GM12892 (cell line): ENCODE data around the gene PLEKHG7.
"Not testable (repeated sequence)": the region's sequence is repeated elsewhere in the genome, so short reads cannot be mapped to it uniquely, and the experiment has no call there.

Experiments used
- DNase-seq: peaks from one replicate; pipeline ENCODE4 v3.0.0; 2011; ENCODE audit not compliant: insufficient read length
- FAIRE-seq: peaks from 2 replicates; lab custom pipeline; 2011; peaks lifted over from hg19 to GRCh38; lab: Jason Lieb, UNC
- POLR2A ChIP-seq: IDR thresholded peaks from 2 replicates; pipeline ENCODE4 v1.6.1; 2011; ENCODE audit warnings: low read depth, low read length, control low read depth
- POLR2AphosphoS5 ChIP-seq: IDR thresholded peaks from 2 replicates; pipeline ENCODE4 v1.6.1; 2011; ENCODE audit warnings: low read depth, low read length, control low read depth
- TAF1 ChIP-seq: IDR thresholded peaks from 2 replicates; pipeline ENCODE4 v1.6.1; 2011; ENCODE audit warnings: low read depth, mild to moderate bottlenecking, control low read depth, low read length, borderline replicate concordance

PLEKHG7 gene

DNA sequence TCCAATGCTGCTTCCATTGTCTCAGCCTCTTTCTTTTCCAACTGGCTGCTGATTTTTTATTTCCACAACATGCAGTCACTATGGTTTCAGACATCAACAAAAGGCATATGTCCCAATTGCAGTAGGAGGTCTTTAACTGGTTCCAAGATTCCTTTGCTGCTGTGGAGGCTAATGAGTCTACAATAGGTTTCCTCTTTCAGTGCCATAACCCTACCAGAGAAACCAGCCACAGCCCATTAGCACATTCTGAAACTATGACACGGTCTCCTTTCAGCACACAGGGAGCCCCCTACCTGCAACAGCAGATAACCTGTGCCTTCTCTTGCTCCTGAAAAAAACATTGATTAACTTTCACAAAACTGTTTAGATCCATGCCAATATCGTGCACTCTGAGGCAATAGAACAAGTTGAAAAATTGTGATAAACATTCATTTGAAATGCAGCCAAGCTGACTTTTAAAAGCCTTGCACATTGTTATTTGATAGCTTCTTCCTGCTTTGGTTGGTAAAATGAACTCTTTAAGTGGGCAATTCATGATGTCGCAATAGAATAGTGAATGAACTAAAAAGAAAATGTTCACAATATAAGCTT is 32.4 kb downstream of the PLEKHG7 start:
- TF ChIP-seq POLR2A (no peak), POLR2AphosphoS5 (no peak), TAF1 (no peak)
- FAIRE-seq (no peak), DNase-seq (no peak)

DNA sequence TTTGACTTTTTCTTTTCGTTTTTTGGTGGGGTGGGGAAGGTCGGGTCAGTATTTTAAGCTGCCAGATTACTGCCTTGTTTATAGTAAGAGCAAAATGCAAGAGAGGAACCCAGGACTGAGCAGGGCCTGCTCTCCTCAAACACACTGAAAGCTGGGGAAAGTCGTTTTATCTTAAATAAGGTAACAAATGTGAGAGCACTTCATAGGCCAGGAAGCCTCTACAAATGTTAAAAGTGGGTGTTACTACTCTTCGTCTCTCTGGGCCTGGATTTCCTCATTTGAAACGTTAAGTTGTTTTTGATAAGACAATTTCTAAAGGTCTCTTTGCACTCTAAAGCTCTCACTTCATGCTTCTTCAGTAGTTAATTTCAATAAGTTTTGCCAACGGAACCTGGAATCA is 33.8 kb downstream of the PLEKHG7 start:
- TF ChIP-seq TAF1 (no peak), POLR2AphosphoS5 (no peak), POLR2A (no peak)
- DNase-seq (no peak), FAIRE-seq (no peak)

DNA sequence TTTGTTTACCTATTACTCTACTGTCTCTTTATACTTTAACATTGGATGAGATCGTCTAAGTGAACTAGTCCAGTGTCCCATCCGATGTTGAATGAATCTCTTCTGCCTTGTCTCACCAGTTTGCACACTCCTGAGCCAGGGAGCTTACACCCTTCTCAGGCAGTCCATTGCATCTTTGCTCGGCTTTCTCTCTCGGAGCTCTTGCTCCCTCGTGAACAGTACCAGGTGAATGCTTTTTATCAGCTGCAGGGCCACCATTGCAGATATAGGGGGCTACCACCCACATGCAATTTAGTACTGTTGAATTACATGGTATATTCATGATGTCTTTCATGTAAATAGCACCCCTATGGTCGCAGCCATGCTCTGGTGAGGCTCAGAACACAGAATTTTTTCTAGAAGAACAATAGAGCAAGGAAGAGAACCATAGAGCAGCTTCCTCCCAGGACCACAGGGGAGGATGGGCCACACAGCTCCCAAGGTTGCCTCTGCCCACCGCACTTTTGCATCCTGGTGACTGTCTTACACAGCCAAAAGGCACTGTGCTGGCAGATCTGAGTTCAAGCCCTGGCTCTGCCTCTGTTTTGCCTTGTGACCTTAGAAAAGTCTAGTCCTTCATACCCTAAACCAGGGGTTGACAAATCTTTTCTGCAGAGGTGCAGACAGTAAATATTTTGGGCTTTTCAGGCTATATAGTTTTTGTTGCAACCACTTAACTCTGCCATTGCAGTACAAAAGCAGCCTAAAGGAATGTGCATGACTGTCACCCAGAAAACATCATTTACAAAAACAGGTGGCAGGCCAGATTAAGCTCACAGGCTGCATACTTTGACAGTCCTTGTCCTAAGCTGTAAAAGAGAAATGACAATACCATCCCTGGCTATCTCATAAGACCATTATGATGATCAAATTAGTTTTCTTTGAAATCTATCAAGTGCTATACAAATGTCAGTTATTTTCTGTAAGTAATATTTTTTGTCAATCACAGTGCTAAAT is 35.4 kb downstream of the PLEKHG7 start:
- FAIRE-seq (no peak), DNase-seq (no peak)
- TF ChIP-seq POLR2A (no peak), TAF1 (no peak), POLR2AphosphoS5 (no peak)

DNA sequence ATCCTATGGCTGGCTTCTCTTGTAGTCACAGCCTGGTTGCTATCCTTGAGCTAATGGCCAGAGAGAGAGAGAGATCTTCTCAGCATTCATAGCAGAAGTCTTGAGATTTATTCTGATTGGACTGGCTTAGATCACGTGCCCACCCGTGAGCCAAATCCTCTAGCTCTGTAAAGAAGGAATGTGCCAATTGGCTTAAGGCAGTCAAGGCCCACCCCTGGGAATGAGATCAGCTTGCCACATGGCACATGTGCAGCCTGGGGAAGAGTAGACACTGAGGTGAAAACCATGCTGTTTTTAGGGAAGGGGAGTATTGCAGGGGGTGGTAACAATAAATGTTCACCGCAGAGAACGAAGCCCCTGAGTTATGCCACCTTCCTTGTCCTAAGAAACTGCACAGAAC is 36.3 kb downstream of the PLEKHG7 start:
- no peak for FAIRE-seq
- DNase-seq = no peak
- TF ChIP-seq POLR2AphosphoS5 = no peak
- TF ChIP-seq POLR2A = no peak
- TF ChIP-seq TAF1 = no peak

DNA sequence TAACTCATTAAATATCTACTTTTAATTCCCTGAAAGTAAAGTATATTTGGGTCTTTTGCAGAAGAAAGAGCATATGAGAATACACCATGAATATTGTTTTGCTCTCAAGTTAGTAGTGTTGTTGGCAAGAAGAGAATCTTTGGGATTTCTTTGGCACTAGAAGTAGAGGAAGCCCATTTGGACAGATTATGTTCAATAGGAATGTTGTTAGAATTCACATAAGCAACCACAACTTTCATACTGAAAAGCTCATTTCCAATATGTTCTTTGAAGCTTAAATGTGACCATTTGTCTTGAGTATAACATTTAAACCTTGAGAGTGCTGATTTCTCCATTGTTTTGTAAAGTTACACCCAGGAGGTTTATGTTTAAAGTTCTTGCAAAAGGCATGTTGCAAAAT is 37.6 kb downstream of the PLEKHG7 start:
- TF ChIP-seq POLR2A = no peak
- no peak for TF ChIP-seq POLR2AphosphoS5
- no peak for TF ChIP-seq TAF1
- DNase-seq (no peak), FAIRE-seq (no peak)

DNA sequence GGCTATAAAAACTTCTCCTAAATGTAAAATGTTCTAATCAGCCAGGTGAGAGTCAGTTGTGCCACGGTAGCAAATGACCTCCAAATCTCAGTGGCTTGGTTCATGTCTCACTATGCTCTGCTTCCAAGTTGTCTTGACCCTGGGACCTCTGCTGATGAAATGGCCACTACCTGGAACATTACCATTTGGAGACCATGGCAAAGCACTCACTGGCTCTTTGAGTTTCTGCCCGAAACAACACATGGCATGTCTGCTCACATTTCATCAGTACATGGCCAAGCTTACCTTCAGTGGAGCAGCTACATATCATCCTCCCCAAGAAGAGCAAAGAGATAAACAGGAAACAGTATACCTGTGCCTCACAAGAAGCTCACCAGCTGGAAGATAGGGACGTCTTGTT is 40.2 kb downstream of the PLEKHG7 start:
- no peak for TF ChIP-seq TAF1
- TF ChIP-seq POLR2A = no peak
- TF ChIP-seq POLR2AphosphoS5 = no peak
- DNase-seq = no peak
- FAIRE-seq = no peak

DNA sequence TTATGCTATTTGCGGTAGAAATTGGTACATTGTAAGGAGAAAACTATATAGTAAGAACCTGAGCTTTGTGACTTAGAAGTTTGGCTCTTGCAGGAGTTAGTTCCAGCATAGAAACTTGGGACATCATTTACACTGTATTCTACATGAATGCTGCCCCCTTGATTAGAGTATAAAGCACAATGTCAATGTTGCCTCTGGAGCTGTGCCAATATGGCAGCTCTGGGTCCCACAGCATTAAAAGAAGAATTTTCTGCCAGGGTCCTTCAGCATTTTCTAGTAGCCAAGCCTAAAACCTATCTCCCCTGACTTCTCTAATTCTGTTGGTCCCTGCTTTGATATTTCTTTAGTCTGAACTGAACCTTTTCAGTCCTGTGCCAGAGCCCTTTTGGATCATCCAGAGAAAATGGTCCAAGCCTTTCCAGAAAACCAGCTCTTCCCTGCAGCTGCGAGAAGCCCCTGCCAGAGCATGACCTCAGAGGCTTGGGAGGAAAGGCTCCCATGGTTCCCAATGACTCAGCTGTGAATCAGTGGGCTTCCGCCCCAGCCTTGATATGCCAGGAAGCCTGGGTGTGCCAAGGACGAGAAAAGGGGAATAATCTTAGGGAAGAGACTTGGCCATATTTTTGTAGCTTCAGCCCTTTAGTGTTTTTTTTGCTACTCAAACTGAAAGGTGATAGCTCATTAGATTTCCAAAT is 43.2 kb downstream of the PLEKHG7 start:
- no peak for DNase-seq
- no peak for FAIRE-seq
- no peak for TF ChIP-seq POLR2A
- TF ChIP-seq TAF1 = no peak
- TF ChIP-seq POLR2AphosphoS5 = no peak

DNA sequence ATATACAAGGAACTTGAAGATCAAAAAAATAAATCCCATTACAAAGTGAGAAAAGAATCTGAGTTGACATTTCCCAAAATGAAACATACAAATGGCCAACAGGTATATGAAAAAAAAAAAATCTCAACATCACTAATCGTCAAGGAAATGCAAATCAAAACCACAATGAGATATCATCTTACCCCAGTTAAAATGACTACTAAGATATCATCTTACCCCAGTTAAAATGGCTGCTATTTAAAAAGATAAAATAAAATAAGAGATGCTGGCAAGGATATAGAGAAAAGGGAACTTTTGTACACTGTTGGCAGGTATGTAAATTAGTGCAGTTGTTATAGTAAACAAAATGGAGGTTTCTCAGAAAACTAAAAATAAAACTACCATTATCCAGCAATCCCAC is 44.4 kb downstream of the PLEKHG7 start:
- TF ChIP-seq POLR2AphosphoS5 (no peak), POLR2A (no peak), TAF1 (no peak)
- no peak for FAIRE-seq
- no peak for DNase-seq

DNA sequence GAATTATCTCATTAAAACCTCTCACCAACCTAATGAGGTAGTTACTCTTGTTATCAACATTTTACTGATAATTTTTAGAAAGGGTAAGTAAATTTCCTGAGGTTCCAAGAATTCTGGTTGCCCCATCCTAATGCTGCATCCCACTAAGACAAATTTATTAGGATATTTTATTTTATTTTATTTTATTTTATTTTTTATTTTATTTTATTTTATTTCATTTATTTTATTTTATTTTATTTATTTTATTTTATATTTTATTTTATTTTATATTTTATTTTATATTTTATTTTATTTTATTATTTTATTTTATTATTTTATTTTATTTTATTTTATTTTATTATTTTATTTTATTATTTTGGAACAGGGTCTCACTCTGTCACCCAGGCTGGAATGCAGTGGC is 46.9 kb downstream of the PLEKHG7 start:
- FAIRE-seq, DNase-seq: not testable (repeated sequence)

DNA sequence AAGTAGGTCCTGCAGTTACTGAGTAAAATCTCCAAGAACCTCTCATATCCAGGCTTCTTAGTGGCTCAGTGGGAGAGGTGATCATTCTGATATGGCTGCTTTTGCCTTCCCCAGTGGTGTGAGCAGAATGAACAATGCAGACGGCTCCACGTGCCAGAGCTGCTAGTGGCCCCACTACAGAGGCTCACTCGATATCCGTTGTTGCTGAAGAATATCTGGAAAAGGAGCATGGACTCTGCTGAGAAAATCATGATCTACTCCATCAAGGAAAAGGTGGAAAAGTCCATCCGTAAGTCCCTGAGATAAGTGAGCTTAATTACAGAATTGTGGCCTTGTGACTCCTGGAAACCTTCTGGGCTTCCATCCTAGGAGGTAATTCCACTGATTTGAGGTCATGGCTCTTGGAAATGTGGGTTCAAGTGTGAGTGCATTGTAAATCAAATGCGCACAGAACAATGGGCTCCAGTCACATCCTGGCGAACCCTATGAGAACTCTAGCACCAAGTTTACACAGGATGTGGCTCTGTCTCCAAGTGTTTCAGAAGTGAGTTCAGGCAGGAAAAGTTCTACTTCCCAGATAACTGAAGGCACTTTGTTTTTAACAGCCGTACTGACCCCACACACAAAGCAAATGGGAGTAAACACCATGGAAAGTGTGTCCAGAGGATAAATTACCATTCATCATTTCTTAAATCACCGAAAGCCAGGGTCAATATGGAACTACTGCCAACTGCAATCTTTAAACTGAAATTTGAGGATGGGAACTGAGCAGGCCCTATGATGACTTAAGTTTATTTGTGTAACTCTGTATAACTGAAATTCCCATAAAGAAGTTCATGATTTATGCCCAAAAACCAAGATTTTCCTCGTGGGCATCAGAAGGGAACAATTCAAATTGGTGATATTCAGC is 51.4 kb downstream of the PLEKHG7 start:
- TF ChIP-seq POLR2A (no peak), TAF1 (no peak), POLR2AphosphoS5 (no peak)
- DNase-seq = no peak
- no peak for FAIRE-seq
